Activated gamma-delta T cell treated with anti-CD3 and anti-CD28 coated beads, Interleukin-2, amount 50 U/mL, for 16 hours (primary cell): ENCODE measurements around the gene MICAL3.
"Not testable (repeated sequence)": the region's sequence is repeated elsewhere in the genome, so short reads cannot be mapped to it uniquely, and the experiment has no call there.

Experiments used
- DNase-seq: peaks from one replicate; pipeline ENCODE4 v3.0.0-alpha.2; 2020; ENCODE audit warnings: low read depth

Gene MICAL3

GRCh38 chr22:18033204-18033998 lies 9.0 kb upstream of the MICAL3 start:
- DNase-seq: no peak

- no peak for DNase-seq
These were observed 8.2 kb upstream of the MICAL3 start for GRCh38 chr22:18032455-18033101.

- DNase-seq: no peak
These were observed 7.5 kb upstream of the MICAL3 start for GRCh38 chr22:18031695-18032454.

- DNase-seq: no peak
These were observed 5.4 kb upstream of the MICAL3 start for GRCh38 chr22:18029686-18030267.

GRCh38 chr22:18028817-18029527 lies 4.6 kb upstream of the MICAL3 start:
- DNase-seq: no peak

GRCh38 chr22:18025898-18026297 lies 1.5 kb upstream of the MICAL3 start:
- DNase-seq: not testable (repeated sequence)

- DNase-seq: no peak
These were observed 777 bp upstream of the MICAL3 start for GRCh38 chr22:18024956-18025720.

- no peak for DNase-seq
These were observed 669 bp downstream of the MICAL3 start for GRCh38 chr22:18023509-18024275.

GRCh38 chr22:18022876-18023275 lies 1.5 kb downstream of the MICAL3 start:
- no peak for DNase-seq

GRCh38 chr22:18021431-18021830 lies 2.9 kb downstream of the MICAL3 start:
- no peak for DNase-seq

- DNase-seq: not testable (repeated sequence)
These were observed 3.6 kb downstream of the MICAL3 start for GRCh38 chr22:18020743-18021142.

- no peak for DNase-seq
These were observed 10.4 kb downstream of the MICAL3 start for GRCh38 chr22:18013947-18014346.

GRCh38 chr22:18013436-18013835 lies 10.9 kb downstream of the MICAL3 start:
- no peak for DNase-seq

- no peak for DNase-seq
These were observed 11.8 kb downstream of the MICAL3 start for GRCh38 chr22:18012531-18012930.

- no peak for DNase-seq
These were observed 14.1 kb downstream of the MICAL3 start for GRCh38 chr22:18010266-18010665.

GRCh38 chr22:18008136-18008535 lies 16.2 kb downstream of the MICAL3 start:
- no peak for DNase-seq

- DNase-seq: no peak
These were observed 19.0 kb downstream of the MICAL3 start for GRCh38 chr22:18005201-18005926.

GRCh38 chr22:18001894-18002315 lies 22.5 kb downstream of the MICAL3 start:
- not testable (repeated sequence) for DNase-seq
